ENCODE measurements around the gene ABCB8. TPM values are rescaled to one million over a fixed set of nuclear protein-coding genes. Genes with fewer than 3 reads are reported as not detected.

The ABCB8 gene
- total RNA-seq, 1 donor from 2014 or later = 28.3 TPM

- Histone ChIP-seq H3K27ac (replicated peaks) (no peak overlapping the region), H3K36me3 (no peaks in the 10 kb centered on the region), H3K9me3 (replicated peaks) (no peaks in the 10 kb centered on the region), H3K4me3 (no peak overlapping the region), H3K4me1 (peaks cover 56% of the 10 kb centered on the region), H3K27me3 (ENCODE audit: low read depth) (no peaks in the 10 kb centered on the region)
- intact Hi-C loops (cut with micrococcal nuclease) = no loop called here
- TF ChIP-seq CTCF (IDR thresholded peaks at IDR 0.05; ENCODE audit: borderline replicate concordance) = no peak
- DNase-seq = no peak
These were observed 67.0 kb downstream of the ABCB8 start for GRCh38 chr7:151095123-151095797.

GRCh38 chr7:151095828-151096475 lies 67.7 kb downstream of the ABCB8 start:
- intact Hi-C loops (cut with micrococcal nuclease) = no loop called here
- DNase-seq = no peak
- peaks cover 56% of the 10 kb centered on the region for H3K4me1 ChIP-seq

More at GRCh38 chr7:151095828-151096475, 67.7 kb downstream of the ABCB8 start:
- no peak overlapping the region for H3K27ac ChIP-seq (replicated peaks)
- TF ChIP-seq CTCF (IDR thresholded peaks at IDR 0.05; ENCODE audit: borderline replicate concordance) = no peak
- no peaks in the 10 kb centered on the region for H3K36me3 ChIP-seq
- no peak overlapping the region for H3K4me3 ChIP-seq
- H3K9me3 ChIP-seq (replicated peaks) = no peaks in the 10 kb centered on the region
- H3K27me3 ChIP-seq (ENCODE audit: low read depth) = no peaks in the 10 kb centered on the region

Other genes starting within 250 kb of the ABCB8 start
- gene TMEM176B, start 228.1 kb upstream of the ABCB8 start, total RNA-seq = 34.0 TPM
- gene TMEM176A, start 227.7 kb upstream of the ABCB8 start, total RNA-seq = 18.5 TPM
- 0.36 TPM for gene AOC1, start 175.9 kb upstream of the ABCB8 start, total RNA-seq
- gene KCNH2, start 50.1 kb upstream of the ABCB8 start, total RNA-seq = 94.1 TPM
- 12.6 TPM for gene NOS3, start 37.4 kb upstream of the ABCB8 start, total RNA-seq
- gene ATG9B, start 4.0 kb upstream of the ABCB8 start, total RNA-seq = not detected
- 5.3 TPM for gene ASIC3, start 20.1 kb downstream of the ABCB8 start, total RNA-seq
- gene CDK5, start 29.4 kb downstream of the ABCB8 start, total RNA-seq = 9.6 TPM
- gene SLC4A2, start 31.1 kb downstream of the ABCB8 start, total RNA-seq = 62.9 TPM
- 75.7 TPM for gene FASTK, start 52.4 kb downstream of the ABCB8 start, total RNA-seq
- 30.1 TPM for gene TMUB1, start 55.0 kb downstream of the ABCB8 start, total RNA-seq
- 51.0 TPM for gene AGAP3, start 58.0 kb downstream of the ABCB8 start, total RNA-seq
- gene GBX1, start 139.2 kb downstream of the ABCB8 start, total RNA-seq = 1.9 TPM
- 35.4 TPM for gene ASB10, start 158.8 kb downstream of the ABCB8 start, total RNA-seq
- gene H2BK1, start 182.0 kb downstream of the ABCB8 start, total RNA-seq = not detected
- 30.5 TPM for gene ABCF2, start 198.8 kb downstream of the ABCB8 start, total RNA-seq
- 17.3 TPM for gene CHPF2, start 204.0 kb downstream of the ABCB8 start, total RNA-seq
- gene SMARCD3, start 220.2 kb downstream of the ABCB8 start, total RNA-seq = 104 TPM

Data from left ventricle myocardium inferior (tissue), 1 donor.